Muscle layer of duodenum (tissue), 2 donors: ENCODE data around the gene RIC1.
"Not testable (repeated sequence)": the region's sequence is repeated elsewhere in the genome, so short reads cannot be mapped to it uniquely, and the experiment has no call there.

ENCODE experiments used
- H3K27ac ChIP-seq: one replicate; pipeline ENCODE4 v1.7.0; 2013; ENCODE audit warnings: mild to moderate bottlenecking, low read length
- H3K27me3 ChIP-seq: one replicate; pipeline ENCODE4 v1.7.0; 2013; ENCODE audit warnings: low read depth, mild to moderate bottlenecking, control low read depth, low read length
- H3K36me3 ChIP-seq, 2 donors: one replicate each; pipeline ENCODE4 v1.7.0; 2013; ENCODE audit warnings: low read length in 2 of 2, control low read depth in 1 of 2, mild to moderate bottlenecking in 1 of 2; ENCODE audit not compliant: insufficient read depth in 2 of 2, control insufficient read depth in 1 of 2
- H3K4me1 ChIP-seq, 2 donors: one replicate each; pipeline ENCODE4 v1.7.0; 2013; ENCODE audit warnings: low read length in 2 of 2, mild to moderate bottlenecking in 2 of 2, control low read depth in 1 of 2, moderate library complexity in 1 of 2; ENCODE audit not compliant: insufficient read depth in 2 of 2, control insufficient read depth in 1 of 2
- H3K4me3 ChIP-seq, 2 donors: one replicate each; pipeline ENCODE4 v1.7.0; 2013; ENCODE audit warnings: low read length in 2 of 2, low read depth in 1 of 2, mild to moderate bottlenecking in 1 of 2
- H3K9me3 ChIP-seq, 2 donors: one replicate each; pipeline ENCODE4 v1.7.0; 2013; ENCODE audit warnings: low read length in 2 of 2, control low read depth in 1 of 2, mild to moderate bottlenecking in 1 of 2; ENCODE audit not compliant: control insufficient read depth in 1 of 2
- donor health status: healthy.

The RIC1 gene

GRCh38 chr9:5671711-5672353 lies 42.9 kb downstream of the RIC1 start:
- no peaks in the 10 kb centered on the region for H3K9me3 ChIP-seq
- no peak overlapping the region for H3K27ac ChIP-seq
- H3K4me3 ChIP-seq: no peak overlapping the region
- H3K4me1 ChIP-seq: peaks cover 0 to 3% of the 10 kb centered on the region in 2 donors
- H3K27me3 ChIP-seq: no peaks in the 10 kb centered on the region
- H3K36me3 ChIP-seq: no peaks in the 10 kb centered on the region

- H3K4me3 ChIP-seq: not testable (repeated sequence)
These were observed 46.1 kb downstream of the RIC1 start for GRCh38 chr9:5675046-5675445.

GRCh38 chr9:5683591-5683990 lies 54.7 kb downstream of the RIC1 start:
- not testable (repeated sequence) for H3K4me3 ChIP-seq, H3K27ac ChIP-seq, H3K4me1 ChIP-seq, H3K9me3 ChIP-seq, H3K36me3 ChIP-seq, H3K27me3 ChIP-seq

More at GRCh38 chr9:5675046-5675445, 46.1 kb downstream of the RIC1 start:
- H3K36me3 ChIP-seq, H3K4me1 ChIP-seq, H3K27me3 ChIP-seq, H3K27ac ChIP-seq, H3K9me3 ChIP-seq: not testable (repeated sequence)

- Histone ChIP-seq H3K9me3 (peaks cover 0 to 2% of the 10 kb centered on the region in 2 donors), H3K27ac (no peak overlapping the region), H3K36me3 (no peaks in the 10 kb centered on the region), H3K4me1 (peaks cover 3 to 6% of the 10 kb centered on the region in 2 donors), H3K4me3 (no peak overlapping the region), H3K27me3 (no peaks in the 10 kb centered on the region)
These were observed 55.2 kb downstream of the RIC1 start for GRCh38 chr9:5684101-5684500.

DNA sequence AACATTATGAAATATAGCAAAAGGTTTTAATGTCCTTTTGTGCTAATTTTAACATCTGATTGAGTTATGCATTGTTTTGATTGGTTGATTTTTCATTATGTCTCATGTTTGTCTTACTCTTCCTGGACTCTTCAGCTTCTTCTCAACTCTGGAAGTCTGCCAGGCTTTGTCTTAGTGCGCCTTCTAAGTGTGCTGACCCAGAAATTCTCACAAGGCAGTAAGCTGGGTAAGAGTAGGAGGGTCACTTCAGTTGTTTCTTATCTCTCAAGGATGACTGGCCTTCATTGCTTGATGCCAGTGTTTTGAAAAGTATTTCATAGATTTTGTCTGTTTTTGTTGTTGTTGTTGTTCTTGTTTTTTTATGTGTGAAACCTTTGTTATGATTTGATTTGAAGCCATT lies 59.2 kb downstream of the RIC1 start:
- Histone ChIP-seq H3K36me3 (no peaks in the 10 kb centered on the region), H3K27ac (no peak overlapping the region), H3K4me3 (no peak overlapping the region), H3K9me3 (peaks cover 0 to 2% of the 10 kb centered on the region in 2 donors), H3K4me1 (peaks cover 3 to 6% of the 10 kb centered on the region in 2 donors), H3K27me3 (no peaks in the 10 kb centered on the region)

GRCh38 chr9:5690278-5690677 lies 61.4 kb downstream of the RIC1 start:
- Histone ChIP-seq H3K36me3 (no peaks in the 10 kb centered on the region), H3K4me3 (no peak overlapping the region), H3K9me3 (no peaks in the 10 kb centered on the region), H3K4me1 (peaks cover 3 to 13% of the 10 kb centered on the region in 2 donors), H3K27ac (no peak overlapping the region), H3K27me3 (no peaks in the 10 kb centered on the region)

DNA sequence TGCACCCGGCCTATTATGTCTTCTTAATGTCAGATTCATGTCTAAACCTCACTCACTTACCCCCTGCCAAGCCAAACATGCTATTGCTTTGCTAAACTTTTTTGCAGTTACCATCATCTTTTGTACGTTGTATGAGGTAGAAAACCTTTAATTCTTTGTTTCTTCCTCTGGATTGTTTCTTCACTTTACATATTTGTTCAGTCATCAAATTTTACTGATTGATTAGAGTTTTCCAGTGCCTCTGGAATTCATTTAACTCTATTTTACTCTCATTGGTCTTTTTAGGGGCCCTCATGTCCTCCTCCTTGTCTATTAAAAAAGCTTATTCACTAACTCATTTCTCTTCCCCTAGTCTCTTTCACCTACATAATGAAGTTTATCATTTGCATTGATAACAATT lies 67.0 kb downstream of the RIC1 start:
- no peaks in the 10 kb centered on the region for H3K36me3 ChIP-seq
- H3K27me3 ChIP-seq: no peaks in the 10 kb centered on the region
- no peaks in the 10 kb centered on the region for H3K9me3 ChIP-seq
- H3K4me1 ChIP-seq: peaks cover 0 to 19% of the 10 kb centered on the region in 2 donors
- no peak overlapping the region for H3K4me3 ChIP-seq
- H3K27ac ChIP-seq: no peak overlapping the region

DNA sequence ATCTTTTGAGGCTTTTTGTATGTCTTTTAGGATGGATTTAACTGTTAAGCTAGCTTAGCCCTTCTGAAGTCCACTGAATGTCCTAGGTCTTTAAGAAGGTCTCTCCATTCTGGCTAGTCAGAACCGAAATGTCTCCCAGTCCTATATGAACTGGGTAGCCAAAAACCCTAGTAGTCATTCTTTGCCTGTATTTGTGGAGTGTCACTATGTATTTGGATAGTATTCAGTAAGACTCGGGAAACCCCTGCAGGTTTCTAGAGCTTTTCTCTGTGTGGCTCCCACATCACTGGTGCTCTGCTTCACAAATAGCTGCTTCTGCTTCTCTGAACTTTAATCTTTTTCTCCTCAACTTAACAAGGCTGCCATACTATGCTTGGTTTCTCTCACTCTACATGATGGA lies 68.0 kb downstream of the RIC1 start:
- no peaks in the 10 kb centered on the region for H3K9me3 ChIP-seq
- no peak overlapping the region for H3K27ac ChIP-seq
- H3K4me3 ChIP-seq: no peak overlapping the region
- no peaks in the 10 kb centered on the region for H3K36me3 ChIP-seq
- peaks cover 0 to 19% of the 10 kb centered on the region in 2 donors for H3K4me1 ChIP-seq
- no peaks in the 10 kb centered on the region for H3K27me3 ChIP-seq

DNA sequence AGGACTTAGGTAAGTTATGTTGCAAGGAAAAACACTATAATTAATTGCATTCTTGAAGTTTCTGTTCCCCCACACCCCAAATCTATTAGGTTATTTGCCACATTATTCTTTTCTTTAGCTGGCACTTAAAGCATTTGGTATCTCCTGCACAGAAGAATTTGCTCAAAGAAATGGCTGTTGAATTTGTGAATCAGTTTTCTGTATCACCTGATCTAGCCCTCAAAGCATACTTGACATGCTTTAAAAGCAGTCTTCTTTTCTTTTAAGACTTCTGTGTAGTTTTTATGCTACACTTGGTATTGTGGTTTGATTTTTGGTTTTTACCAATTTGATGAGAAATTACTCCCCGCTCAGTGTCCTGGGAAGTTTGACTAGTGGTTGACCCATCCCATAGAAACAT lies 69.1 kb downstream of the RIC1 start:
- H3K4me1 ChIP-seq: peaks cover 0 to 19% of the 10 kb centered on the region in 2 donors
- no peak overlapping the region for H3K27ac ChIP-seq
- H3K4me3 ChIP-seq: no peak overlapping the region
- no peaks in the 10 kb centered on the region for H3K9me3 ChIP-seq
- no peaks in the 10 kb centered on the region for H3K36me3 ChIP-seq
- no peaks in the 10 kb centered on the region for H3K27me3 ChIP-seq

DNA sequence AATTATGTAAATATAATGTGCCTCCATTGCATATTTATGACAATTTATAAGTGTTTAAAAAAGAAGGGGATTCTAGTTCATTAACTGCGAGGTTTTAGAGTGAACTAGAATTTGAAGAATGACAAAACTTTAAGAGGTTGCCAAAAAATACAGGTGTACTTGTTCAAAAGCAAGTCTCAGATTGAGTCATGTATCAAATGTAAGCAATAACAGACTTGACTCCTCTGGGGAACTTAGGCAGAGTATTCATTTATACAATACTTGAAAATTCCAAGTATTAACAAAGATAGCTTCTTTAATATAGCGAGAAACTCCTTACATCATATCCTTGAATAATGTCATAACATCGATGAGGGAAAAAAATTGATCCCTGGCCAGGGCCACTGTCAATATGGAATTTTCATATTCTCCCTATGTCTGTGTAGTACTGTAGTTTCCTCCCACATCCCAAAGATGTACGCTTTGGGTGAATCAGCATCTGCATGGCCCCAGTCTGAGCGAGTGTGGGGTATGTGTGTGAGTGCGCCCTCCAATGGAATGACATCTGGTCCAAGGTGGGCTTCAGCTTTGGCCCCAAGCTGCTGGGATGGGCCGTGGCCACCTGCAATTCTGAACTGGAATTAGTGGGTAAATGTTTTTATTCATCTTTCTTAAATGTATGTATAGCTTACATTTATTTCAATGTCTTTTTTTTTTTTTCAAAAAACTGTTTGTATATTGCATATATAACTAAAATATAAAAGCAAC lies 70.1 kb downstream of the RIC1 start:
- Histone ChIP-seq H3K36me3 (no peaks in the 10 kb centered on the region), H3K27me3 (no peaks in the 10 kb centered on the region), H3K27ac (no peak overlapping the region), H3K4me3 (no peak overlapping the region), H3K4me1 (peaks cover 0 to 17% of the 10 kb centered on the region in 2 donors), H3K9me3 (no peaks in the 10 kb centered on the region)

- peaks cover 11 to 16% of the 10 kb centered on the region in 2 donors for H3K9me3 ChIP-seq
- no peak overlapping the region for H3K27ac ChIP-seq
- peaks cover 0 to 11% of the 10 kb centered on the region in 2 donors for H3K36me3 ChIP-seq
- peak overlapping the region in 1 of 2 donors; percentile 12 for H3K4me3 ChIP-seq
- no peaks in the 10 kb centered on the region for H3K27me3 ChIP-seq
- H3K4me1 ChIP-seq: peaks cover 0 to 5% of the 10 kb centered on the region in 2 donors
These were observed 79.5 kb downstream of the RIC1 start for GRCh38 chr9:5708414-5708813.
